ENCODE results near the gene CDKN2D.

- TF ChIP-seq NANOG (IDR thresholded peaks at IDR 0.05; ENCODE audit: insufficient read depth, low read depth, low read length, poor library complexity, severe bottlenecking) (no peak), MAX (IDR thresholded peaks at IDR 0.05) (no peak), ZNF274 (IDR thresholded peaks at IDR 0.05; ENCODE audit: borderline replicate concordance, extremely low read depth, low read length) (no peak), RAD21 (IDR thresholded peaks at IDR 0.05 in 1 of 2, conservative IDR thresholded peaks at IDR 0.05 in 1 of 2; ENCODE audit: low read depth in 2 of 2, low read length in 2 of 2) (no peak), EZH2 (IDR thresholded peaks at IDR 0.05; ENCODE audit: low read depth, low read length, severe bottlenecking) (no peak)
- TF ChIP-seq, protein P1, sequence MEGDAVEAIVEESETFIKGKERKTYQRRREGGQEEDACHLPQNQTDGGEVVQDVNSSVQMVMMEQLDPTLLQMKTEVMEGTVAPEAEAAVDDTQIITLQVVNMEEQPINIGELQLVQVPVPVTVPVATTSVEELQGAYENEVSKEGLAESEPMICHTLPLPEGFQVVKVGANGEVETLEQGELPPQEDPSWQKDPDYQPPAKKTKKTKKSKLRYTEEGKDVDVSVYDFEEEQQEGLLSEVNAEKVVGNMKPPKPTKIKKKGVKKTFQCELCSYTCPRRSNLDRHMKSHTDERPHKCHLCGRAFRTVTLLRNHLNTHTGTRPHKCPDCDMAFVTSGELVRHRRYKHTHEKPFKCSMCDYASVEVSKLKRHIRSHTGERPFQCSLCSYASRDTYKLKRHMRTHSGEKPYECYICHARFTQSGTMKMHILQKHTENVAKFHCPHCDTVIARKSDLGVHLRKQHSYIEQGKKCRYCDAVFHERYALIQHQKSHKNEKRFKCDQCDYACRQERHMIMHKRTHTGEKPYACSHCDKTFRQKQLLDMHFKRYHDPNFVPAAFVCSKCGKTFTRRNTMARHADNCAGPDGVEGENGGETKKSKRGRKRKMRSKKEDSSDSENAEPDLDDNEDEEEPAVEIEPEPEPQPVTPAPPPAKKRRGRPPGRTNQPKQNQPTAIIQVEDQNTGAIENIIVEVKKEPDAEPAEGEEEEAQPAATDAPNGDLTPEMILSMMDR (IDR thresholded peaks at IDR 0.05; ENCODE audit: control extremely low read depth in 1 of 3, insufficient read depth in 1 of 3, low read depth in 1 of 3, low read length in 3 of 3): no peak
- TF ChIP-seq, protein P2, sequence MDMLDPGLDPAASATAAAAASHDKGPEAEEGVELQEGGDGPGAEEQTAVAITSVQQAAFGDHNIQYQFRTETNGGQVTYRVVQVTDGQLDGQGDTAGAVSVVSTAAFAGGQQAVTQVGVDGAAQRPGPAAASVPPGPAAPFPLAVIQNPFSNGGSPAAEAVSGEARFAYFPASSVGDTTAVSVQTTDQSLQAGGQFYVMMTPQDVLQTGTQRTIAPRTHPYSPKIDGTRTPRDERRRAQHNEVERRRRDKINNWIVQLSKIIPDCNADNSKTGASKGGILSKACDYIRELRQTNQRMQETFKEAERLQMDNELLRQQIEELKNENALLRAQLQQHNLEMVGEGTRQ (IDR thresholded peaks at IDR 0.05; ENCODE audit: low read length): no peak
These were observed 48.8 kb upstream of the CDKN2D start for GRCh38 chr19:10617409-10618121.

Measured in H1 (cell line).